ENCODE data around the gene CCDC106.

The CCDC106 gene

DNA sequence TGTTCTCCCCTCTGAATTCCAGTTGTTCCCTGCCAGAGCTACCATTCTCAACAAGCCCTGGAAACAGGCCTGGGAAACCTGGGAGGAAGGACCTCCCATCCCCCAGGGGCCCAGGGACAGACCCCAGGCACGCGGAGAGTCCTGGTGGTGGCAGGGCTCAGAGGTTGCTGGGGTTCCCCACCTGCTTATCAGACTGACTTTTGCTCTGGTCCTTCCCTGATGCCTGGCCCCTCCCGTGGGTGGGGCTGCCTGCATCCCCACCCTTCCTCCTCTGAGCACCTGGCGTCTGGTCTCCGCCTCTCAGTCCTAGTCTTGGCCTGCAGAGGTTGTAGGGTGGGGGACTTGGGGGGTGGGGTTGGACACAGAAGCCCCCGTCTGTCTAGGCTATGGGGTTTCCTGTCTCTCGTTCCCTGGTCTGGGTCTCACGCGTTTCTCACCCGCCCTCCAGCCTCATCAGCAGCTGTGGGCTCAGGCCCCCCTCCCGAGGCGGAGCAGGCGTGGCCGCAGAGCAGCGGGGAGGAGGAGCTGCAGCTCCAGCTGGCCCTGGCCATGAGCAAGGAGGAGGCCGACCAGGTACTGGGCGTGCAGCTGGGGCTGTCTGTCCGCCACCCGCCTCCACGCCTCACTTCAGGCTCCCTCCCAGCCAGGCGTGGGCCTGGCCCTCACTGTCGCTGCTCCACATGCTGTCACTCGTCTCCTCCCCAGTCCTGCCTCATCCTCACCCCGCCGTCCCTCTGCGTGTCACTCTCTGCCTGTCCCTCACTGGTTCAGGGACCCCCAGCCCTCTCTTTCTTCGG is 40.6 kb downstream of the CCDC106 start:
- TF ChIP-seq CTCF (conservative IDR thresholded peaks at IDR 0.05) (no peak), ZFX (IDR thresholded peaks at IDR 0.05) (no peak)
- H3K27ac ChIP-seq: no peak overlapping the region

DNA sequence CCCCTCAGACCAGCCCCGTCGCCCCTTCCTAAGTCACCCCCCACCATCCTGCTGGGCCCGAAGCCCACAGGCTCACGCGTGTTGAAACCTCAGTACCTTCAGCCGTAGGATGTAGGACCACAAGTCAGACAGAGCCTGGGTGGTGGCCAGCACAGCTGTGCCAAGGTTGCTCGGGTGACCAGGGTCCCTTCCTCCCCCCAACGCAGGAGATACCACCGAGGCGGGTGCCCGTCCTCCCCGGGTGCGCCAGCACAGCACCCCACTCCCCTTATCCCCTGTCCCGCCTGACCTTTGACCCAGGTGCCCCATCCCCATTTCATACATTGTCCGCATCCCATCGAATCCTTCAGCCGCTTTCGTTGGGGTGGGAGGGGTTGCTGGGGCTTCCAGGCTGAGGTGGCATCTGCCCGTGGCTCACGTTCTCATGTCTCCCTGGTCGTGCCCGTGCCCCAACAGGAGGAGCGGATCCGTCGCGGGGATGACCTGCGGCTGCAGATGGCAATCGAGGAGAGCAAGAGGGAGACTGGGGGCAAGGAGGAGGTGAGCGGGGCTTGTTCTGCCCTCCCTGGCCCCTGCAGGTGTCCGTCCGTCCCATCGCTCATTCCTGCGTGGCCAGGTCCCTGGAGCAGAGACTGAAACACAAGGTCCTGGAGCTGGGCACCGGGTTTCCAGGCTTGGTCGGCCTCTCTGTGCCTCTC is 41.5 kb downstream of the CCDC106 start:
- TF ChIP-seq CTCF (conservative IDR thresholded peaks at IDR 0.05): no peak
- TF ChIP-seq ZFX (IDR thresholded peaks at IDR 0.05): no peak
- no peak overlapping the region for H3K27ac ChIP-seq

GRCh38 chr19:55690109-55690768 is 42.2 kb downstream of the CCDC106 start:
- no peak for TF ChIP-seq CTCF (conservative IDR thresholded peaks at IDR 0.05)
- TF ChIP-seq ZFX (IDR thresholded peaks at IDR 0.05): no peak

DNA sequence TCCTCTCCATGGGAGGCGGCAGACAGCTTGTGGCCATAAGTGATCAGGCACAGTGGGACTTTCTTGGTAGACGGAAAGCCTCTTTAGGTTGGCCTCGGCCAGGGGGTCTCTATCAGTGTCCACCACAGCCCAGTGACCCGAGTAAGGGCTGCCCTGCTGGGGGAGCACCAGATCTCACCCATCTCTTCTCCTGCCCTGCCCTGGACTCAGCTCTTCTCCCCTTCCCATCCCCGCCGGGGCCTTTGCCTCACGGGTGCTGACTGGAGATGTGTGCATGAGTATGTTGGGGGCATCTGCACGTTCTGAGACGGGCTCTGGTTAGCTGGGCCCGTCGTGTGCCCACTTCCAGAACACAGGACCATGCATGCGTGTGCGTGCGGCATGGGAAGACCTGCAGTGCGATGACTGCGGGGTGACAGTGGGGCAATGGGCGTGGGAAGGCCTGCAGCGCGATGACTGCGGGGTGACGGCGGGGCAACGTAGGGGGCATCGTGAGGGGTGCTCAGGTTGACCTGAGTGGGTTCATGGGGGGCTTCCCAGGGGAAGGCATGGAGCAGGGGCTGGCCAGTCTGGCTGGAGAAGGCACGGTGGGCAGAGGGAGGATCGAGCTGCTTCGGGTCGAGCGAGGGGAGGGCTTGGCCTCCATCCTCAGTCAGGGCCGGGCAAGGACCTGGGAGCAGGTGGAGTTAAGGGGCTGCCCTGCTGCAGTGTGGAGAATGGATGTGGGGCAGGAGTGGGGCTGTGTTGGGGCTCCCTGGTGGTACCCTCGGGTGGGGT is 42.9 kb downstream of the CCDC106 start:
- no peak overlapping the region for H3K27ac ChIP-seq
- TF ChIP-seq CTCF (conservative IDR thresholded peaks at IDR 0.05): no peak
- no peak for TF ChIP-seq ZFX (IDR thresholded peaks at IDR 0.05)

More at GRCh38 chr19:55690109-55690768, 42.2 kb downstream of the CCDC106 start:
- H3K27ac ChIP-seq: no peak overlapping the region

GRCh38 chr19:55691561-55692481 is 43.8 kb downstream of the CCDC106 start:
- no peak overlapping the region for H3K27ac ChIP-seq
- no peak for TF ChIP-seq ZFX (IDR thresholded peaks at IDR 0.05)
- TF ChIP-seq CTCF (conservative IDR thresholded peaks at IDR 0.05): no peak

GRCh38 chr19:55692681-55693081 is 44.7 kb downstream of the CCDC106 start:
- TF ChIP-seq ZFX (IDR thresholded peaks at IDR 0.05): no peak
- TF ChIP-seq CTCF (conservative IDR thresholded peaks at IDR 0.05): no peak
- H3K27ac ChIP-seq: no peak overlapping the region

All from C4-2B (cell line).